GM12878 (cell line): ENCODE results near the gene REEP1.

ENCODE experiments used
- BHLHE40 ChIP-seq, 2 experiments: fragments of 450-650 bp in 1 of 2; IDR thresholded peaks; 2 replicates each; pipeline ENCODE4 v1.6.1; 2011 to 2017; ENCODE audit warnings: low read depth in 2 of 2, borderline replicate concordance in 1 of 2, improper control_type of control experiment in 1 of 2, low read length in 1 of 2, mild to moderate bottlenecking in 1 of 2
- CEBPB ChIP-seq, 2 experiments: fragments of 150-350 bp in 1 of 2; IDR thresholded peaks; 2 replicates each; pipeline ENCODE4 v1.6.1; 2012 to 2014; ENCODE audit warnings: low read depth in 2 of 2, low read length in 2 of 2, borderline replicate concordance in 1 of 2, inconsistent platforms in 1 of 2
- CTCF ChIP-seq, 3 experiments: IDR thresholded peaks in 2 of 3; conservative IDR thresholded peaks in 1 of 3; 2 replicates each; pipeline ENCODE4 v1.5.1; 2011; ENCODE audit warnings: low read depth in 3 of 3, low read length in 3 of 3, mild to moderate bottlenecking in 3 of 3, control low read depth in 2 of 3, moderate library complexity in 2 of 3, inconsistent platforms in 1 of 3, mixed read lengths in 1 of 3; ENCODE audit not compliant: control insufficient read depth in 2 of 3, insufficient read depth in 1 of 3; ENCODE audit errors: extremely low read depth in 1 of 3
- E2F8 ChIP-seq: fragments of 450-650 bp; IDR thresholded peaks from 2 replicates; pipeline ENCODE4 v1.6.1; 2018; ENCODE audit warnings: mild to moderate bottlenecking, low read depth, moderate library complexity; ENCODE audit not compliant: partially characterized antibody
- EGR1 ChIP-seq, 2 experiments: IDR thresholded peaks; 1 replicate in 1 of 2; 2 replicates in 1 of 2; pipeline ENCODE4 v1.6.1; 2011 to 2012; ENCODE audit warnings: low read depth in 2 of 2, low read length in 2 of 2, borderline replicate concordance in 1 of 2, mild to moderate bottlenecking in 1 of 2, moderate library complexity in 1 of 2
- JUNB ChIP-seq: IDR thresholded peaks from 2 replicates; pipeline ENCODE4 v1.6.1; 2016; ENCODE audit warnings: antibody characterized with exemption, mild to moderate bottlenecking
- MYC ChIP-seq: IDR thresholded peaks from 2 replicates; pipeline ENCODE4 v1.6.1; 2011; ENCODE audit warnings: mild to moderate bottlenecking, low read length, moderate library complexity, inconsistent platforms; ENCODE audit not compliant: insufficient read depth, insufficient replicate concordance, insufficient read length, severe bottlenecking
- NFIC ChIP-seq: IDR thresholded peaks from 2 replicates; pipeline ENCODE4 v1.6.1; 2012; ENCODE audit warnings: low read depth, mild to moderate bottlenecking, inconsistent platforms, low read length, moderate library complexity
- POLR2AphosphoS5 ChIP-seq: IDR thresholded peaks from 2 replicates; pipeline ENCODE4 v1.6.1; 2011; ENCODE audit warnings: mild to moderate bottlenecking, low read length, inconsistent platforms
- RBBP5 ChIP-seq: fragments of 200-600 bp; sonication (generic); conservative IDR thresholded peaks from 2 replicates; pipeline ENCODE4 v1.6.1; 2016
- REST ChIP-seq: IDR thresholded peaks from 2 replicates; pipeline ENCODE4 v1.6.1; 2012; ENCODE audit warnings: mild to moderate bottlenecking, low read depth, low read length
- SREBF2 ChIP-seq: IDR thresholded peaks from 2 replicates; pipeline ENCODE4 v1.6.1; 2012; ENCODE audit warnings: mild to moderate bottlenecking, low read length
- ZBED1 ChIP-seq: IDR thresholded peaks from 2 replicates; pipeline ENCODE4 v1.6.1; 2016; ENCODE audit warnings: borderline replicate concordance
- ZNF24 ChIP-seq: fragments of 450-650 bp; IDR thresholded peaks from 2 replicates; pipeline ENCODE4 v1.6.1; 2017; ENCODE audit warnings: antibody characterized with exemption, mild to moderate bottlenecking

GRCh38 chr2:86300496-86300895, 36.9 kb downstream of the REEP1 start:
- TF ChIP-seq EGR1 (IDR thresholded peaks at IDR 0.05; ENCODE audit: borderline replicate concordance in 1 of 2, low read depth in 2 of 2, low read length in 2 of 2), result no peak
- TF ChIP-seq REST, result no peak
- no peak for TF ChIP-seq BHLHE40 (IDR thresholded peaks at IDR 0.05; ENCODE audit: borderline replicate concordance in 1 of 2, low read depth in 2 of 2, low read length in 1 of 2)
- no peak for TF ChIP-seq CTCF (IDR thresholded peaks at IDR 0.05 in 2 of 3, conservative IDR thresholded peaks at IDR 0.05 in 1 of 3; ENCODE audit: control insufficient read depth in 2 of 3, extremely low read depth in 1 of 3, insufficient read depth in 1 of 3, low read depth in 3 of 3, low read length in 3 of 3)
- TF ChIP-seq RBBP5, result no peak
- TF ChIP-seq E2F8, result no peak
- no peak for TF ChIP-seq SREBF2
- no peak for TF ChIP-seq POLR2AphosphoS5
- TF ChIP-seq CEBPB (IDR thresholded peaks at IDR 0.05; ENCODE audit: borderline replicate concordance in 1 of 2, low read depth in 2 of 2, low read length in 2 of 2), result no peak
- no peak for TF ChIP-seq ZNF24
- no peak for TF ChIP-seq NFIC
- no peak for TF ChIP-seq MYC
- no peak for TF ChIP-seq JUNB
- no peak for TF ChIP-seq ZBED1
